Ecto neural progenitor cell (in vitro differentiated cells): Measurements from ENCODE around the gene FUZ.
A peak's percentile ranks its signal among the peaks of the same experiment; 100 is the strongest.

Source experiments
- DNase-seq: peaks from one replicate; pipeline ENCODE4 v3.0.0-alpha.2; 2018; ENCODE audit warnings: low spot score

The FUZ gene

DNA sequence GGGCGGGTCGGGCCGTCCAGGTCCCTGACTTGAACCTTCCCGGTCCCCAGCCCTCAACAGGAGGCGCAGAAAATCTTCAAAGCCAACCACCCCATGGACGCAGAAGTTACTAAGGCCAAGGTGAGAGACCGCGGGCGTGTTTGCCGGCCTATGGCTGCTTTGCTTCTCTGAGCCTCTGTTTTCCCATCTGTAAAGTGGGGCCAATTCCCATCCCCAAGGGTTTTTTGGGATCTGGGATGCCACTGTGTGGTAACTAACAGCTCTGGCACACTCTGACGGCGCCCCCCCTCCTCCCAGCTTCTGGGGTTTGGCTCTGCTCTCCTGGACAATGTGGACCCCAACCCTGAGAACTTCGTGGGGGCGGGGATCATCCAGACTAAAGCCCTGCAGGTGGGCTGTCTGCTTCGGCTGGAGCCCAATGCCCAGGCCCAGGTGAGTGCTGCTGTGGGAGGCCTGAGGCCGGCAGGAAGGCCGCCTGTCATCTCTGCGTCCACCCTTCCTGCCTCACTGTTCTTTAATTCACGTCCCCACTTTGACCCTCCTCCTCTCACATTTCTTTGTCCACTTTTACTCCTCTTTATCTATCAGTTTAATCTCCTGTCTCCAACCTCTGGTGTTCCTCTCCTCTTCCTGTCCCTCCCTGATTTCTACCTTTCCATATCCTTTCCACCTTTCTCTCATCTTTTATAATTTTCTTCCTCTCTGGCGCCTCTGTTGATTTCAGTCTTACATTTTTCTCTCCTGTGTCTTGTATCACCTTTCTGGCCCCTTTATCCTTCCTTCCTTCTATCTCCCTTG lies 7.1 kb downstream of the FUZ start:
- no peak for DNase-seq

DNA sequence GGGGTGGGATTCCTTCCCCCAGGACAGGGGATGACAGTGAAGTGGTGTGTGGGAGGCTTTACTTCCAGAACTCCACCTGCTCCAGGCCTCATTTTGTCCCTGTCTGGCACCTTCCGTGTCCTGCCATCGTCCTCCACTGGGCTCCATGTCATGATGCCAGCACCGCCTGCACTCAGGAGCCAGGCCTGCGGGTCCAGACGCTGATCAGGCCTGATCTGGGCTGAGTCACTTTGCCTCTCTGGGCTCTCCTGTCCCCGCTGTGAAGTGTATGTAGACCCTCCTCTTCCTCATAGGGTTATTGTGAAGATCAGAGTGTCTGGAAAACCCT lies 9.6 kb downstream of the FUZ start:
- no peak for DNase-seq

DNA sequence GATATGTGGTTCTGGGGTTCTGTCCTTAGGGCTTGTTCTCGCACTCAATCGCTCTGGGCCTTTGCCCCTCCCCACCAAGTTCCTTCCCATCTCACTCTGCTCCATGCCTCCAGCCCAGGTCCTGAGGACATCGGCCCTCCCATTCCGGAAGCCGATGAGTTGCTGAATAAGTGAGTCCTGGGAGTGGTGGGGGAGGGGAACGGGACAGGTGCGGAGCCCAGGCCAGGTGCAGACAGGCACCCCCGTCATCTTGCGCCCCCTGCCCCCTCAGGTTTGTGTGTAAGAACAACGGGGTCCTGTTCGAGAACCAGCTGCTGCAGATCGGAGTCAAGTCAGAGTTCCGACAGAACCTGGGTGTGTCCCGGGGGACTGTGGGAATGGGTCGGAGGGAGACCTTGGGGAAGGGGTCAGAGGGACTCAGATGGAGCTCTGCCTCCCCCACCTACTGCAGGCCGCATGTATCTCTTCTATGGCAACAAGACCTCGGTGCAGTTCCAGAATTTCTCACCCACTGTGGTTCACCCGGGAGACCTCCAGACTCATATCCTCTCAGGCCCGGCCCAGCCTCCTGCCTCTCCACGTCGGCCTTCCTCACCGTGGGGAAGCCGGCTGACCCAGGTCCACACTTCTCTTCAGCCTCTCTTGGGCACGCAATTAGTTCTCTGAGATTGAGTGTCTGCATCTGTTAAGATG lies 10.1 kb downstream of the FUZ start:
- no peak for DNase-seq

DNA sequence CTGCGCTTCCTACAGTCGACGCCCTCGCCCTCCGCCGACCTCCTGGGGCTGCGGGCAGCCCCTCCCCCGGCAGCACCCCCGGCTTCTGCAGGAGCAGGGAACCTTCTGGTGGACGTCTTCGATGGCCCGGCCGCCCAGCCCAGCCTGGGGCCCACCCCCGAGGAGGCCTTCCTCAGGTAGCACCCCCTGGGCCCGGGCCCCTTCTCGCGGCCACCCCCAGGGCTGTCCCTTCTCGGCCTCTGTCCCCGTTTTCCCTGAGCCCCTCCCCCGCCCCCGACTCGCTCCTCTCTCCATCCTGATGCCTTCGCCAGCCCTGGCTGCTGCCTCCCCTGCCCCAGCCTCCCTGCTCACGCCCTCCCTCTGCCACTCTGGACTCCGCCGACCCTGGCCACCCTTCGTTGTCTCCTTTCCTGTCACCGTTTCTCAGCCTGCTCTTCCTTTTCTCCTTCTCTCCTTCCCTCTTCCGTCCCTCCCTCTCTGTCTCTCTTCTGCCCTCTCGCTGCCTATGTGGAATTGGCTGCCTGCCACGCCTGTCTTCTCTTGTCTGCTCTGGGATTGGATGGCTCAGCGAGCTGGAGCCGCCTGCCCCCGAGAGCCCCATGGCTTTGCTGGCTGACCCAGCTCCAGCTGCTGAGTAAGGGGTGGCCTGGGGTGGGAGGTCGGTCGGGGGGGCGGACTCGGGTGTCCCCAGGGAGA lies 11.0 kb downstream of the FUZ start:
- DNase-seq = peak; percentile 85

DNA sequence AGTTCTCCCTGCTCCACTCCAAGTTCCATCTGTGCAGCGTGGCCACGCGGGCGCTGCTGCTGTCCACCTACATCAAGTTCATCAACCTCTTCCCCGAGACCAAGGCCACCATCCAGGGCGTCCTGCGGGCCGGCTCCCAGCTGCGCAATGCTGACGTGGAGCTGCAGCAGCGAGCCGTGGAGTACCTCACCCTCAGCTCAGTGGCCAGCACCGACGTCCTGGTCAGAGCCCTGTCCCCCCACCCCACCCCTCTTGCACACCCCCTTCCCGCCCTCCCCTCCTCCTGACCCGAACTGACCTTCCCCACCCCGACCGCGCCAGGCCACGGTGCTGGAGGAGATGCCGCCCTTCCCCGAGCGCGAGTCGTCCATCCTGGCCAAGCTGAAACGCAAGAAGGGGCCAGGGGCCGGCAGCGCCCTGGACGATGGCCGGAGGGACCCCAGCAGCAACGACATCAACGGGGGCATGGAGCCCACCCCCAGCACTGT lies 11.6 kb downstream of the FUZ start:
- no peak for DNase-seq

DNA sequence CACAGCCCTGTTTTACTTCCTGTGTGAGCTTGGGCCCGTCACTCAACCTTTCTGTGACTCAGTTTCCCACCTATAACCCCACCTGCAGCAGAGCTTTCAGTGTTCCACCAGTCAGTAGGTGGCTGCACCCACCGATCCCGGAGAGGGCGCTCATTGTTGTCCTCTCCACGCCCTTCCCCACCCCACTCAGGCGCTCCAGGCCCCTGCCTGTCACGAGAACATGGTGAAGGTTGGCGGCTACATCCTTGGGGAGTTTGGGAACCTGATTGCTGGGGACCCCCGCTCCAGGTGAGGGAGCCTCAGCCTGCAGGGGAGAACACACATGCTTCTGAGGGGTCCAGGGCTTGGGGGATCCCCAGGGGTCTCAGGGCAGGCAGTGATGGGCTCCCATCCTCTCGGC lies 12.3 kb downstream of the FUZ start:
- DNase-seq = no peak

DNA sequence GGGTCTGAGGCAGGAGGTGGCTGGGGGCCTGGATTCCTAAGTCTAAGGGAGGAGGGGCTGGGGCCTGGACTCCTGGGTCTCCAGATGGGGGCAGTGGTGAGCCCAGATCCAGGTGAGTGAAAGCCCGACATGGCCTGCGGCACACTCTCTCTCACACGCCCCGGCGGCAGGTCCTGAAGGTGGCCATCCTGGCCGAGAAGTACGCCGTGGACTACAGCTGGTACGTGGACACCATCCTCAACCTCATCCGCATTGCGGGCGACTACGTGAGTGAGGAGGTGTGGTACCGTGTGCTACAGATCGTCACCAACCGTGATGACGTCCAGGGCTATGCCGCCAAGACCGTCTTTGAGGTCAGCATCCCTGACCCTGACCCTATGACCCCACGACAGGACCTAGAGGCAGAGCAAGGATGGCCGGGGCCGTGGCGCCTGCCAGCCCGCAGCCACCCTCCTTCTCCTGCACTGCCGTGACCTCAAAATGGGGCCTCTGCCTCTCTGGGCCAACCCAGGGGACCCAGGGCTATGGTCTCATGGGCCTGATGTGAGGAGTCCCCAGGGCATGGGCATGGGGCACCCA lies 13.2 kb downstream of the FUZ start:
- DNase-seq = no peak

DNA sequence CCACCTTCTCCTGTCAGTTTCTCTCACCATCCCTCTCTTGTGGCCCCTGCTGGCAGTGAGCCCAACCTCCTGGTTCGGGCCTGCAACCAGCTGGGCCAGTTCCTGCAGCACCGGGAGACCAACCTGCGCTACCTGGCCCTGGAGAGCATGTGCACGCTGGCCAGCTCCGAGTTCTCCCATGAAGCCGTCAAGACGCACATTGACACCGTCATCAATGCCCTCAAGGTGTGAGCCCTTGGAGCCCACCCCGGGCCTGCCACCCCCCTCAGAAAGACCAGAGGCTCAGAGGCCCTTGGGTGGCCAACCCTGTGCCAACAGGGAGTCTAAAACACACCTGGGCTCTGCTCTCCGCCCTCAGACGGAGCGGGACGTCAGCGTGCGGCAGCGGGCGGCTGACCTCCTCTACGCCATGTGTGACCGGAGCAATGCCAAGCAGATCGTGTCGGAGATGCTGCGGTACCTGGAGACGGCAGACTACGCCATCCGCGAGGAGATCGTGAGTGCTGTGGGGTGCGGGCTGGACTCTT lies 13.8 kb downstream of the FUZ start:
- DNase-seq = no peak

DNA sequence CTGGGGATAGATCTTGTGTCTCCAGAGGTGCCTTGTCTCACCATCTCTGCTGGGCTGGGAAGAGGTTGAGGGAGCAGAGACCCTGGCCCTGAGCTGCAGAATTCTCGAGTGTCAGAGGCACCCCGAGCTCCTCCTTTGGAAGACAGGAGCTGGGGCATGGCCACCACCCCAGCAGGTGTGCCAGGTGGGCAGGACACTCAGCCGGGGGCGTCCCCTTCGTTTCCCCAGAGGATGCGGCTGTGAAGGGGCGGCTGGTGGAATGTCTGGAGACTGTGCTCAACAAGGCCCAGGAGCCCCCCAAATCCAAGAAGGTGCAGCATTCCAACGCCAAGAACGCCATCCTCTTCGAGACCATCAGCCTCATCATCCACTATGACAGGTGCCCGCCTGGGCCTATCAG lies 14.5 kb downstream of the FUZ start:
- no peak for DNase-seq

DNA sequence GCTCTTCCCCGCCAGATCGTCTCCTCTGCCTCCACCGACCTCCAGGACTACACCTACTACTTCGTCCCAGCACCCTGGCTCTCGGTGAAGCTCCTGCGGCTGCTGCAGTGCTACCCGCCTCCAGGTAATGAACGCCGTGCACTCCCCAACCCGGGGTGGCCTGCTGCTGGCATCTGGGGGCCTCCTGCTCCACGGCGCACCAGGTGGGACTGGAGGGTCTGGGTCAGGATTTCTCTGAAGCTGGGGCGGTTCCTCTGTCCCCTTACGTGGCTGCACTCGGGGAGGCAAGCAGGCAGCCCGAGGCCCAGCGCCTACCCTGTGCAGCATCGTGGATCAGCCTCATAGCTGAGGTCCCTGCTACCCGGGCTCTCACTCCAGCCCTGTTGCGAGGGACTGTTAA lies 17.5 kb downstream of the FUZ start:
- DNase-seq = no peak

DNA sequence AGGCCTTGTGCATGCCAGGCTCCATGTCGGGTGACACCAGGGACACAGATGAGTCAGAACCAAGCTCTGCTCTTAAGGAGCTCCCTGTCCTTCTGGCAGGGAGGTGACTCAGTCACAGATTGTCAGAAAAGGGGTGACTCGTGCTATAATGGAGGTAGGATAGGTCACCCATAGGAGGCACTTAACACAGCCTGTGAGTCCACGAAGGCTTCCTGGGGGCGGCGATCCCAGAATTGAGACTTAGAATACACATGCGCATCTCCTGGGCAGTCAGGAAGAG lies 19.6 kb downstream of the FUZ start:
- DNase-seq = no peak

DNA sequence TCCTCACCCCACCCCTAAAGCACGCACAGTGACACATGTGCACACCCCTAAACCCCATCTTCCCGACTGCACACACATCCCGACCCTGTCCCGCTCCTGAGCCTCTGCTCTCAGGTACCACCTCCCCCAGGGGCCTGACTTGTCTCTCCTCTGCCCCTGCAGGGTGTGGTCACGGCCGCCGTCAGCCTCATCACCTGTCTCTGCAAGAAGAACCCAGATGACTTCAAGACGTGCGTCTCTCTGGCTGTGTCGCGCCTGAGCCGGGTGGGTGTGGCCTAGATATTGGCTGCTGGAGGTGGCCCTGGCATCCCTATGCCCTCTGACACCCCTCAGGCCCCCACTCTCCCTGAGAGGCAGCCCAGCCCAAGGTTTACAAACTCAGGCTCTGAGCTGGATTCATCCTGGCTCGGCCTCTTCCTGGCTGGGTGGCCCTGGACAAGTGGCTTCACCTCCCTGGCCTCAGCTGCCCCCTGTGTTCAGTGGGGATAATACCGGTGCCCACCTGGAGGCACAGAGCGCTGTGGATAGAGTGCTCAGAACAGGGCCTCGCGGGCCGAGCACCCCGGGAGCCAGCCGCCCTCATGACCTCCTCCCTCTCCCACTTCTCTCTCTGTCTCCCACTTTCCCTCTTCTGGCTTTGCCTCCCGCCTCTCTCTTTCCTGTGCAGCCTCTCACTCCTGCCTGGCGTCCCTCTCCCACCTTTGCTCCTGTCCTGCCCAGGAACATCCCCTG lies 20.1 kb downstream of the FUZ start:
- no peak for DNase-seq

DNA sequence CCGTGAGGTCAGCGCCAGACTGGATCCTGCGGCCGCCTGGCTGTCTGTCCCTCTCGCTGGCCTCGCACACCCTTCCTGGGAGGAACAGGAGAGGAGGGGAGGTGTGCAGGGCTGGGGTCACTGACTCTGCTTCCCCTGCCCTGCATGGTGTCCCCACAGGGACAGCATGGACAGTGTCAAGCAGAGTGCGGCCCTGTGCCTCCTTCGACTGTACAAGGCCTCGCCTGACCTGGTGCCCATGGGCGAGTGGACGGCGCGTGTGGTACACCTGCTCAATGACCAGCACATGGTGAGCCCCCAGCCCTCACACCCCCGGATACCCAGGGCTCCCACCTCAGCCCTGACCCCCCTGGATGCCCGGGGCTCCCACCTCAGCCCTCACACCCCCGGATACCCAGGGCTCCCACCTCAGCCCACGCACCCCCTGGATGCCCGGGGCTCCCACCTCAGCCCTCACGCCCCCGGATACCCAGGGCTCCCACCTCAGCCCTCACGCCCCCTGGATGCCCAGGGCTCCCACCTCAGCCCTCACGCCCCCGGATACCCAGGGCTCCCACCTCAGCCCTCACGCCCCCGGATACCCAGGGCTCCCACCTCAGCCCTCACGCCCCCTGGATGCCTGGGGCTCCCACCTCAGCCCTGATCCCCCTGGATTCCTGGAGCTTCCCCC lies 21.2 kb downstream of the FUZ start:
- no peak for DNase-seq

DNA sequence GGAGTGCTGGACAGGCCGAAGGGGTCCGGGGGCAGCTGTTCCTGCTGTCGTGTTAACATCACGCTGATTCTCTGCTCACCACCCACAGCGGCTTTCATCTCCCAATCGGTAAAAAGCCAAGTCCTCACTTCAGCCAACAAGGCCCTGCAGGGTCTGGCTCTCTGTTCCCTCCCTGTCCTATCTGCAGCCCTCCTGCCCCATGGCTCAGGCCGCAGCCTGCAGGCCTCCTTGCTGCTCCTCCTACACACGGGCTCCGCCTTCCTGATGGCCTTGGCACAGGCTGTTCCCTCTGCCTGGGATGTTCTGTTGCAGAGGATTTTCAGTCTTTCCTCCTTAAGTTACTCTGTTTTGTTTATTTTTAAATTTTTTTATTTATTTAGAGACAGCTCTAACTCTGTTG lies 22.2 kb downstream of the FUZ start:
- no peak for DNase-seq

DNA sequence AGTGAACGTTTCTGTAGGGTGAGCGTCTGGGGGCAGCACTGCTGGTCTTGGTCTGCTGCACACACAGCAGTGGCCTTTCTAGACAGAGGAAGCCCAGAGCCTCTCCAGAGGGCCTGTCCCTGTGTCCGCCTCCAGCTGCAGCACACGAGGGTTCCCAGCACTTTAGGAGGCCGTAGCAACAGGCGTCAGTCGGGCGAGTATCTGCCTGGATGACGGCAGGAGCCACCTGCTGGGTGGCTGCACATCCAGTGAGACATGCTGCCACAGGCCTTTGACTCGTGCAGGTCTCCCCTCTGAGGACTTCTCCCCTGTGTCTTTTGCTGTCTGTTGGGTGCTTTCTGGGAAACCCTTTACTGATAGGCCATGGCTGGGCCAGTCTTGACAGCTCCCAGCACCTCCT lies 24.2 kb downstream of the FUZ start:
- no peak for DNase-seq

DNA sequence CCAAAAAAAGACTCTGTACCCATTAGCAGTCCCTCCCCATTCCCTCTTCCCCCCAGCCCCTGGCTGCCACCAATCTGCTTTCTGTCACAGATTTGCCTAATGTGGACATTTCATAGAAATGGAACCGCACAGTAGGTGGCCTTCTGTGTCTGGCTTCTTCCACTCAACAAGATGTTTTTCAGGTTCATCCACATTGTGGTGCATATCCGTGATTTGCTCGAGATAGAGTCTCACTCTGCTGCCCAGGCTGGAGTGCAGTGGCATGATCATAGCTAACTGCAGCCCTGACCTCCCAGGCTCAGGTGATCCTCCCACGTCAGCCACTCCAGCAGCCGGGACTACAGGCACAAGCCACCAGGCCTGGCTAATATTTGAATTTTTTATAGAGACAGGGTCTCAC lies 25.3 kb downstream of the FUZ start:
- DNase-seq = no peak

DNA sequence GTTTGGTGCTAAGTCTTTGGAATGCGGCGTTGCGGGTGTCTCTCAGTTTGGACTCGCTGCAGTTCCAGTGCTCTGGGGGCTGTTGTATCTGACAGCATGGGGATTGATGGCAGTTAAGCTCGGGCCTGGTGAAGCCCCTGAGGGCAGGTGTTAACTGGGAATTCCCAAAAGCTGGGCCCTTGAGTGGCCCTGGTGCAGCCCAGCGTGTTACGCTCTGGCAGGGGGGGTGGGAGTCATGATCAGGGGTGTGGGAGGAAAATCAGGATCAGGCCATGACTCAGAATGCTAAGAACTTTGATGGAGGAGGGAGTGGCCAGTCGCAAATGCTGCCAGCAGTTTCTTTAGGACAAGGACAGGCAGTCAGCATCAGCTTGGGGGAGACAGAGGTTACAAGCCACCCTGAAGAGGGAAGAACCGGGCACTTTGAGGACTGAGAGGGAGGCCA lies 26.7 kb downstream of the FUZ start:
- no peak for DNase-seq

DNA sequence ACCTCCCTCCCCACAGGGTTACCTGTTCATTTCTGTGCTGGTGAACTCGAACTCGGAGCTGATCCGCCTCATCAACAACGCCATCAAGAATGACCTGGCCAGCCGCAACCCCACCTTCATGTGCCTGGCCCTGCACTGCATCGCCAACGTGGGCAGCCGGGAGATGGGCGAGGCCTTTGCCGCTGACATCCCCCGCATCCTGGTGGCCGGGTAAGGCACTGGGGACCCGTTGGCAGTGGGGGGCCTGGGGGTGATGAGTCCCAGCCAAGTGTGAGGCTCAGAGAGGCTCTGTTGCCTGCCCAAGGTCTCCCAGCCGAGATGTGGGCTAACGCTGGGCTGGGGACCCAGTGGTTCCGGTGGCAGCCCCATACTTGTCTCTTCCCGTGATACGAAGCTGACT lies 30.6 kb downstream of the FUZ start:
- no peak for DNase-seq

DNA sequence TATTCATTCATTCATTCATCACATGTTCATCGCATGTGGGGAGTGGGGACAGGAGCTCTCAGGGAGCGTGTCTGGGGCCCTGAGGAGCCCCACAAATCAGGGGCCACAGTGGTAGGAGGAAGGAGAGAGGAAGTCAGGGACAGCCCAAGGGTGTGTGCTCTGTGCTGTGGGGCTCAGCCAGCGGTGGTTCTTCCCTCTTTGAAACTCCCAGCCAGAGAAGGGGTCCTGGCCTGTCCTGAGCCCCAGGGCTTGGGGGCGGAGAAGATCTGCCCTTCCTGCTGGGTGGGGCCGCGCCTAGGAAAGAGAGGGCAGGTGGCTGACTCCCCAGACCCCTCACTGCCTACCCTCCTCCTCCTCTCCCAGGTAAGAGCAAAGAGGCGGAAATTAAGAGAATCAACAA lies 31.7 kb downstream of the FUZ start:
- DNase-seq = no peak

DNA sequence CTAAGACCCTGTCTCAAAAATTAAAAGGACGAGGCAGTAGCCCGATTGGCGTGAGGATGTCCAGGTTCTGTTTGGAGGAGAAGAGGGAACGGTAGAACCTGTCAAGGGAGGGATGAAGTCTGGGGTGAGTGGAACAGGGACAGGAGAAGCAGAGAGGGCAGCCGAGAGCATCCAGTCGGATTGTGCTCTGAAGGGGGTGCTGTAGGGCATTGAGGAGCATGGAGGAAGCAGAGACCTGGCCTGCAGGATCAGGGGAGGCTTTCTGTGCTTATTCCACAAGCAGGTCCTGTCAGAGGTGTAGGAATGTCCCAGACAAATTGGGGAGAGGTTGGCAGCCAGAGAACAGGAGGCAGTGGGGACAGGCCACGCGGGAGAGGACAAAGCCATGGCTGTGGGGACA lies 32.2 kb downstream of the FUZ start:
- no peak for DNase-seq

DNA sequence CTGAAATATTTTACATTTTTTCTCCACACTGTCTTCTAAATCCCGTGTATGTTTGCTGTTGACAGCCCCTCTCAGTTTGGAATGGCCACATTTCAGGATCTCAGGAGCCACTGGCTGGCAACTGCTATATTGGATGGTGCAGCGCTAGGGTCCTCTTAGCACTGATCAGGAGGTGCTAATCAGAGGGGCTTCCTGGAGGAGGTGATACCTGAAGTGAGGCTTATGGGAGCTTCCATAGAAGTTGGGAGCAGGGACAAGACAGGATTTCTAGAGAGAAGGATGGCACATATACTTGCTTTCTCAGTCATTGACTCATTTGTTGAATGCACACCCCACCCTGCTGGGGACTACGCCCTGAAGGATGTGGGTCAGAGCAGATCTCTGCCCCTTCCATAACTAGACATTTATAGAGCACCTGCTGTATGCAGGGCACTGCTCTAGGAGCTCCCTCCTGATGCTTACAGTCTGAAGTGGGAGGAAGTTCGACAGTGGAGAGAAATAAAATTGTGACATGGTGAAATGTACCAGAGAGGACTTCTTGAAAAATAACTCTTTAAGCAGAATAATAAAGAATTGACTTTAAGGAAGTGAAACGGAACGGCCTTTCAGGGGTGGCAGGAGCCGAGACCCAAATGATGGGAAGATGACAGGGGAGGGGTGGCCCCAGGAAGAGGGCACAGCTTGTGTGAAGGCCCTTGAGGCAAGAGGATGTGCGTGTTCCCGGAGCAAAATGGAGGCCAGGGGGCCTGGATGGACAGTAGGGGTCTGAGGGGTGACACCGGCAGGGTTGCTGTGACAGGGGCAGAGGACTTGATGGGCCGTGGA lies 33.1 kb downstream of the FUZ start:
- DNase-seq = no peak
